Fibroblast of skin of right quadriceps (primary cell): ENCODE results near the gene KCNK7.
A peak's percentile ranks its signal among the peaks of the same experiment; 100 is the strongest.

Source experiments
- DNase-seq: peaks from one replicate; pipeline ENCODE4 v3.0.0-alpha.2; 2013

Gene KCNK7

DNA sequence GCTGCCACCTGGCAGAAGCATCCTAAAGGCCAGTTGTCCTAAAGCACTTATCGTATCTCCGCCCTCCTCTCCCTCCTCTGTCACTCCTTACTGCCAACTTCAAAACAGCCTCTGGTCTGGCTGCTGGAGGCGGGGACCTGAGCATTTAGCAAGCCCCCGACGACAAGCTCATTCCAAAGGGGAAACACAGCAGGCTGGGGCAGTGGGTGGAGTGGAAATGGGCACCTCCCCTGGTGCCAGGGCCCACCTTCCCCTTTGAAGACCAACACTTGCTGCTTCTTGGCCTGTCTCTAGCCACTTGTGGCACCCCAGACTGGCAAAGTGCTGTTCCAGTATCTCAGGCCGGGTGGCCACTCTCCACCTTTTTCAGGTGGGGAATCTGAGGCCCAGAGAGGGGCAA is 14.8 kb upstream of the KCNK7 start:
- no peak for DNase-seq

DNA sequence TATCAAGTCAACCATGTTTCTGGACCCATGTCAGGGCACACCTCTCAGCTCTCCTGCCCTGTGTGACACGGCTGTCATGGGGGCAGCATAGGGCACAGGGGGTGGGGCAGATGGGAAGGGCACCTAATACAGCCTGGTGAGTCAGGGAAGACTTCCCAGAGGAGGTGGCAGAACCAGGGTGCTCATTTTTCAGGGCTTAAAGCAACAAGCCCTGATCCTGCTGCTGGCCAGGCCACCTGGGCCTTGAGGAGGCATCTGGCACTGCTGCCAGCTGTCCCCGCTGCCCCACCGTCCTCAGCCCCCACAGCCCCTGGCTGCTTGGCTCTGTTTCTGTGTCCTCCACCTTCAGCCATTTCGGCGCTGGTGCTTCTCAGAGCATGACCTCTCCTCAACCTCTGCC is 14.1 kb upstream of the KCNK7 start:
- DNase-seq, result no peak

GRCh38 chr11:65609229-65609628 is 13.6 kb upstream of the KCNK7 start:
- DNase-seq, result no peak

DNA sequence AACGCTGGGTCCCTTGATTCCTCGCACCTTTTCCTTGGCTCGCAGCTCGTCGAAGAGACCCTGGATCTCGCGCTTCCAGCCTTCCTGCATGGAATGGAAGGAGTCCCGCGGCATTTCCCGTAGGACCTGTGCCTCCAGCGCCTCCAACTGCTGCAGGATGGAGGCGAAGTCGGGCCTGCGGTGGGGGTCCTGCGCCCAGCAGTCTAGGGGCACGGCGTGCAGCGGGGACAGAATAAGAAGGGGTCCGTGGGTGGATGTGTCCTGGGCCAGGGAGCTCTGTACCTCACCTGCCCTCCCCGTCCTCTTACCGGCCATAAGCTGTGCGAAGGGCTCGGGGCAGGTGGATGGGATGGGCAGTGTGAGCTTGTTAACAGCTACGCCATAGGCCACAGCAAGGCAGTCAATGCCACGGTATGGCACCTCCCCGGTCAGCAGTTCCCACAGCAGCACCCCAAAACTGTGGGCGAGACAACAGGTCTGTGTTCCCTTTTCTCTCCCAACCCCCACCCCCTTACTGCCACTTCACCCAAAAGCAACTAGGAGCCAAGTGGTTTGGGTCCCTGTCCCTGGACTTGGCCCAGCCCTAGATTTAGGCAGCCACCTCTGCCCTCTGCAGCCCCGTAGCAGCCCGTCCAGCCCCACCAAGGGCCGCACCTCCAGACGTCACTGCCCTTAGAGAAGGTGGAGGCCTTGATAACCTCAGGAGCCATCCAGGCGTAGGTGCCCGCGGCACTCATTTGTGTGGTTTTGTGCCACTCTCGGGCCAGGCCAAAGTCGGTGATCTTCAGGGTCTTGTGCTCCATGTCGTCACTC is 12.2 kb upstream of the KCNK7 start:
- no peak for DNase-seq

GRCh38 chr11:65606876-65607613 is 11.4 kb upstream of the KCNK7 start:
- peak; percentile 97 for DNase-seq

- DNase-seq, result no peak
Observed at GRCh38 chr11:65604258-65604657, 8.7 kb upstream of the KCNK7 start.

DNA sequence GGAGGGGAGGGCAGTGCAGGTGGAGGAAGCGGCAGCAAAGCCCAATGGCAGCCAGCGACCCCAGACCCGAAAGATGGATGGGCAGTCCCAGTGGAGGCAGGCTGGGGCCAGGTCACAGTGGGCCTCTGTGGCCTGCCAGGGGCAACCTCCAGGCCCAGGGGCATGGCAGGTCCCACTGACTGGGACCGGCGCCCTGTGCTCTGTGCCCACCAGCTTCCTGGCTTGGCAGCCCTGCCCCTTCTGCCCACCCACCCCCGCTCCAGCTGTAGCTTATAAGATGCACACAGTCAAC is 4.3 kb upstream of the KCNK7 start:
- no peak for DNase-seq

DNA sequence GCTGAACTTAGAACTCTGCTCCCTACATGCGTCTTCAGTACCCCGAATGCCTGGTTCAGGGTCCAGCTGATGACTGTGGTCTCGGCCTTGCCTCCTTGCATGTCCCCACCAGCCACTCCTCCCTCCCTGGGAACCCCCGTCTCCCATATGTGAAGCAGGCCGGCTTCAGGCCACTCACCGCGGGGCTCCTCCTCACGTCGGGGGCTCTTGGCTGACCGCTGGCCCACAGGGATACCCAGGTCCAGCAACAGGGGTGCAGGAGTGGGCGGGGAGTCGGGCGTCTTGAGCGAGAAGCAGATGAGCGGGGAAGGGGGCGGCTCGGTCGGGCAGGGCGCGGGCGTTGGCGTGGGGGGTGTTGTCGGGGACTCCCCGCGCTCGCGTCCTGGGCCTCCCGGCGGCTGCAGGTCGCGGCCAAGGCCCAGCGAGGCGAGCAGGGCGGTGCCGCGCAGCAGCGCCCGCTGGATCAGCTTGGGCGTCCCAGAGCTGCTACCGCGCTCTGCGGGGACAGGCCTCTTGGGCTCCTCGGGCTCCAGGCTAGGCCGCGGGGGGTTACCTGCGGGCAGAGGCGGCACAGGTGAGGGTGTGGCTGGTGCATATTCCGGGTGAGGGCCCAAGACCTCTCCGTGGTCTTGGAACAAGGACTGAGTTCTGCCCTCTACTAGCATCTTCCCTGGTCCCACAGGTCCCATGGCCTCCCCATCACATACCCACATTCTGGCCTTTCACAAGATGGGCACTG is 3.8 kb upstream of the KCNK7 start:
- no peak for DNase-seq

- no peak for DNase-seq
Observed at GRCh38 chr11:65598258-65598699, 2.7 kb upstream of the KCNK7 start.

- no peak for DNase-seq
Observed at GRCh38 chr11:65596520-65596919, 920 bp upstream of the KCNK7 start.

GRCh38 chr11:65595131-65595530 is 469 bp downstream of the KCNK7 start:
- DNase-seq, result no peak

DNA sequence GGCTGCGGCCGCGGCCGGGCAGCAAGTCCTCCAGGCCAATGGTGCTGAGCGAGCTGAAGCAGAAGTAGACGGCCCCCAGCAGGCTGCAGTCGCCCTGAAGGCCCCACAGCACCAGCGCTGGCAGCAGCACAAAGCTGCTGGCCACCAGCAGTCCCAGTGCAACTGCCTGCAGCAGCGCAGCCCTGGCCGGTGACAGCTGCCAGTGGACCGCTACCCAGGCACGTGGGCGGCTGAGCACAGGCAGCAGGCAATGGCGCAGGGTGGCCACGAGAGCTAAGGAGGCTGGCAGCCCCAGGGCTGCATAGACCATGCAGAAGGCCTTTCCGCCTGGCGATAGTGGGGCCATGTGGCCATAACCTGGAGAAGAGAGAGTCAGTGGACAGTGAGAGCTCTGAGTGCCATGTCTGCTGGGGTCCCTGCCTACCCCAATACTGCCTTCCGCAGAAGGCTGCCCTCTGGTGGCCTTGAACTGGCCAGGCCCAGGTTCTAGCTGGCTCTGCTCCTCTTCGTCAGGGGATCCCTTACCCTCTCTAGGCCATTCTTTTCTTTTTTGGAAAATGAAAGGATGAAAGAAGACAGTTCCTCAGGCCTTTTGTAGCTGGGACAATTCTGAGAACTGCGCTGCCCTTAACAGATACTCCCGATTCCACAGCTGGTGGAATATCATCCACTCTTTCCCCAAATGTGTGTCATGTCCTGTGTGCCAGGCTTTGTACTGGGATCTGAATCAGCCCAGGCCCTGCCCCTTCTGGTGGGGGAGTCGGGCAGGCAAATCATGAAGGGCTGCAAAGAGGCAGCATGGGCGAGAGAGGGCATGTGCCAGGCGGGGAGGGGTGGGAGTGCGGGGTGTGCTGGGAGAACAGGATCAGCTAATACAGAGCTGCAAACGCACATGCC is 1.8 kb downstream of the KCNK7 start:
- no peak for DNase-seq

DNA sequence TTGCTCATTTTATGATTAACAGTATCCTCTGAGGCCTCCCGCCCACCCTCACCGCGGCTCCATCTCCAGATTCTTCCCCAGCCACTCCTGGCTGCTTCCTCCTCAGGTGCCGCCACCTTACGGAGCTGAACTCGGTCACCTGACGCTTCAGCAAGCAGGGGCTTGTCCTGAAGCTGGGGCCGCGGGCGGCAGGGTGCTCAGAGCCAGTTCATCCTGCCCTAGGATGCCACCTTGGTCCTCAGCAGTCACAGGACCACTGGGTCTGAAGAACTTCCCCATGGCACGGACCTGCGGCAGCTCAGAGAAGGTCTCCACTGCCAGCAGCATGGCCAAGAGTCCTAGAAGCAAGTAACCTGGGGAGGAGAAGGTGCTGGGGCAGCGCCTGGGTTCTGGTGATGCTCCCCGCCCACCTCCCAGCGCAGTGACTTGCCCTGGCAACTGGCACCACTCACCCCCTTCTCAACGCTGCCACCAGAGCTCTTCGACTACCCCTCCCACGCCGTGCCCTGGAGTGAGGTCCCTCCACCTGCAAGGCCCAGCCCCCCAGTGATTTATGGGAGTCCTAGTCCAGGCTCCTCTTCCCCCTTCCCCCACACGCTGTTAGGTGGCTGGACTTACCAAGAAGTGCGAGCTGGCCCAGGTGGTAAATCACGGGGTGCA is 2.6 kb downstream of the KCNK7 start:
- DNase-seq, result no peak

DNA sequence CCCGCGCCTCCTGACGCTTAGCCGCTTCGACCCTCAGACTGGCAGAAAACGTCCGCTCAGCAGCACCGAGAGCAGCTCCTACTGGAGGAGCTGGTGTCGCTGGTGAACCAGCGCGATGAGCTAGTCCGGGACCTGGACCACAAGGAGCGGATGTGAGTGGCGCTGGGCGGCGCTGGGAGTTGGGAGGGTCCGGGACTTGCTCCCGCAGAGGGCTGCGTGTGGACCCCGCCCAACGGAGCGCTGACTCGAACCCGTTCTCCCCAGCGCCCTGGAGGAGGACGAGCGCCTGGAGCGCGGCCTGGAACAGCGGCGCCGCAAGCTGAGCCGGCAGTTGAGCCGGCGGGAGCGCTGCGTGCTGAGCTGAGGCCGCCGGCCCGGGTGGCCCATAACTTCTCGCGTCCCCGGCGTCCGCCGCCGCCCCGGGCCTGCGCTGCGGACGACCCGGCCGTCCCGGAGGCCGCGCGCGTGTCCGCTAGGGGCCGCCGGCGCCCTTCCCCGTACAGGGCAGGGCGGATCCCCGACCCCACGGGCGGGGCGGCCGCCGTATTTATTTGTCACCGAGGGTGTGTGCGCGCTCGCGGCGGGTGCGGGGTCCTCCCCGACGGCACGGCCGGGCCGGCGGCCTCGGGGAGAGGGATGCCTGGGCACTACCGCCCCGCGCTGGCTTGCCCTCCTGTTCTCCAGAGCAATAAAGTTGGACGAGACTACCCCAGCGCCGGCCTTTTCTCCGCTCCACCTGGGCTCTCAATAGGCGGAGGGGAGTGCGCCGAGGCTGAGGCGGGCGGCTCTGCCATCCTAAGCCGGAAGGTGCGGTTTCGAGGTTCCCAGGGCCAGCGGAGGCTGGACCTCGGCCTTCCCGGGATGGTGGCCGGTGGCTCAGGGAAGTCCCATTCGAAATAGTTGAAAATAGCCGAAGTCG is 3.4 kb downstream of the KCNK7 start:
- peak; percentile 58 for DNase-seq

DNA sequence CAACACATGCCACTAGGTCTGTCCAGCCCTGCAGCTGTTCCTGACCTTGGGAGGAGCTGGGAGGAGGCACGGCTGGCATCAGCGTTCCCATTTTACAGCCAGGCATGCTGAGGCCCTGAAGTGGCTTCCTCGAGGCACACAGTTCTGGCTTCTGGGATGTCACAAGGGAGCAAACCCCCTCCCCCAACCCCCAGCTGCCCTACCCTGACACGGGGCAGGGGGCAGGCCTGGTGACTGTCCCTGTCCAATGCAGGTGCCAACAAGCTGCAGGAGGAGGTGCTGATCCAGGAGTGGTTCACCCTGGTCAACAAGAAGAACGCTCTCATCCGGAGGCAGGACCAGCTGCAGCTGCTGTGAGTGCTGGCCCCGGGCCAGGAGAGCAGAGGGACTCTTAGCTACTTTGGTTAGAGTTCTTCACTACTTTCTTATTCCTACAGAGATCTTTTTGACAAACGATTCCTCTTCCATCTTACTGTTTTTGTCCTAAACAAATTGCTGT is 5.3 kb downstream of the KCNK7 start:
- no peak for DNase-seq

GRCh38 chr11:65589444-65590239 is 6.0 kb downstream of the KCNK7 start:
- DNase-seq, result no peak

- peak; percentile 44 for DNase-seq
Observed at GRCh38 chr11:65588199-65589054, 7.2 kb downstream of the KCNK7 start.

GRCh38 chr11:65586676-65587075 is 8.9 kb downstream of the KCNK7 start:
- no peak for DNase-seq

DNA sequence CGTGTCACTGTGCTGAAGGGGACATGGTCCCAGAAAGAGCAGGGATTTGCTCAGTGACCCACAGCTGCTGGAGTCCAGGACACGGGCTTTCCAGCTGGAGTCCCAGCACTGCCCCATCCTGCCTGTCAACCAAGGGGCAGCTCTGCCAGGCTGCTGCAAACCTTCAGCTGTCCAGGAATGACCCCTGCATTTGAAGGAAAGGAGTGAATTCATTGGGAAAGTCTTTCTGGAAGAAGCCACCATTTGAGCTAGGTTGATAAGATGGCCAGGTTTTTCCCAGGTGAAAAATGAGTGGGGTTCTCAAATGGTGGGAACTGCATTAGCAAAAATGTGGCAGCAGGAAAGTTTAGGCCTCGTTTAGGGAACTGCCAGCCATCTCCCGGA is 9.4 kb downstream of the KCNK7 start:
- DNase-seq, result no peak
